Chondrocyte (in vitro differentiated cells): ENCODE data around the gene DLGAP3. TPM values are rescaled to one million over a fixed set of nuclear protein-coding genes. Genes with fewer than 3 reads are reported as not detected.

Experiments used
- DNase-seq: peaks from one replicate; pipeline ENCODE4 v3.0.0; 2021; ENCODE audit warnings: mixed read lengths, low spot score
- H3K27ac Mint-ChIP-seq: one replicate; pipeline ENCODE4 v1.8.0; 2021; ENCODE audit warnings: mild to moderate bottlenecking, moderate library complexity, mixed read lengths; ENCODE audit not compliant: unreplicated experiment
- H3K27me3 Mint-ChIP-seq: 2 replicates; pipeline ENCODE4 v1.8.0; 2021; ENCODE audit warnings: low read depth, mixed read lengths
- H3K36me3 Mint-ChIP-seq: 2 replicates; pipeline ENCODE4 v1.8.0; 2021; ENCODE audit warnings: low read depth, mixed read lengths
- H3K4me1 Mint-ChIP-seq: 2 replicates; pipeline ENCODE4 v1.8.0; 2021; ENCODE audit warnings: low read depth, mild to moderate bottlenecking, mixed read lengths
- H3K4me3 Mint-ChIP-seq: one replicate; pipeline ENCODE4 v1.8.0; 2021; ENCODE audit warnings: mild to moderate bottlenecking, moderate library complexity, mixed read lengths; ENCODE audit not compliant: unreplicated experiment
- H3K9me3 Mint-ChIP-seq: 2 replicates; pipeline ENCODE4 v1.8.0; 2021; ENCODE audit warnings: low read depth, mixed read lengths
- total RNA-seq: library from RNA; stranded (reverse); gene quantifications from 3 replicates; pipeline ENCODE4 v1.2.1, GENCODE V29; 2021
- TF ChIP-seq, protein P1 (sequence below): fragments of 200-600 bp; sonication (generic); IDR thresholded peaks from 2 replicates; pipeline ENCODE4 v1.5.0; 2021; ENCODE audit warnings: antibody characterized with exemption, mild to moderate bottlenecking, moderate library complexity

The DLGAP3 gene
- total RNA-seq, 1 donor from 2014 or later, result 0.22 TPM

DNA sequence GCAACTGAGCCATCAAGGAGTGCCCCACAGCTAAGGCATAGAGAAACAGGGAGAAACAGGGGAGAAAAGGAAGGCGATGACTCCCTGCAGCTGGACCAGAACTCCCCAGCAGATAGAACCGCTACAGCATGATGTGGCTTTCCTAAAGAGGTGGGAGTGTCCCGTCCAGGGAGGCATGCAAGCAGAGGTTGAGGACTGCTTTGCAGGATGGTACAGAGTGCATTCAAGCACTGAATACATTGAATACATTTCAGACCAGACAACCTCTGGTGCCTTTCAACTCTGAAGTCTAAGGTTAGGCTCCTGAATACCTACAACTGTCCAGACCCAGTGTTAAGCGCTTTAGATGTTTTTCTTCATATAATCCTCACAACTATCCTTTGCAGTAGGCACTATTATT is 13.3 kb downstream of the DLGAP3 start:
- DNase-seq, result no peak
- no peak overlapping the region for H3K27ac Mint-ChIP-seq
- TF ChIP-seq, protein P1, sequence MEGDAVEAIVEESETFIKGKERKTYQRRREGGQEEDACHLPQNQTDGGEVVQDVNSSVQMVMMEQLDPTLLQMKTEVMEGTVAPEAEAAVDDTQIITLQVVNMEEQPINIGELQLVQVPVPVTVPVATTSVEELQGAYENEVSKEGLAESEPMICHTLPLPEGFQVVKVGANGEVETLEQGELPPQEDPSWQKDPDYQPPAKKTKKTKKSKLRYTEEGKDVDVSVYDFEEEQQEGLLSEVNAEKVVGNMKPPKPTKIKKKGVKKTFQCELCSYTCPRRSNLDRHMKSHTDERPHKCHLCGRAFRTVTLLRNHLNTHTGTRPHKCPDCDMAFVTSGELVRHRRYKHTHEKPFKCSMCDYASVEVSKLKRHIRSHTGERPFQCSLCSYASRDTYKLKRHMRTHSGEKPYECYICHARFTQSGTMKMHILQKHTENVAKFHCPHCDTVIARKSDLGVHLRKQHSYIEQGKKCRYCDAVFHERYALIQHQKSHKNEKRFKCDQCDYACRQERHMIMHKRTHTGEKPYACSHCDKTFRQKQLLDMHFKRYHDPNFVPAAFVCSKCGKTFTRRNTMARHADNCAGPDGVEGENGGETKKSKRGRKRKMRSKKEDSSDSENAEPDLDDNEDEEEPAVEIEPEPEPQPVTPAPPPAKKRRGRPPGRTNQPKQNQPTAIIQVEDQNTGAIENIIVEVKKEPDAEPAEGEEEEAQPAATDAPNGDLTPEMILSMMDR, result no peak
- no peak overlapping the region for H3K4me3 Mint-ChIP-seq
- H3K9me3 Mint-ChIP-seq, result no peaks in the 10 kb centered on the region
- H3K4me1 Mint-ChIP-seq, result no peaks in the 10 kb centered on the region
- H3K36me3 Mint-ChIP-seq, result no peaks in the 10 kb centered on the region
- peaks cover 27% of the 10 kb centered on the region for H3K27me3 Mint-ChIP-seq

DNA sequence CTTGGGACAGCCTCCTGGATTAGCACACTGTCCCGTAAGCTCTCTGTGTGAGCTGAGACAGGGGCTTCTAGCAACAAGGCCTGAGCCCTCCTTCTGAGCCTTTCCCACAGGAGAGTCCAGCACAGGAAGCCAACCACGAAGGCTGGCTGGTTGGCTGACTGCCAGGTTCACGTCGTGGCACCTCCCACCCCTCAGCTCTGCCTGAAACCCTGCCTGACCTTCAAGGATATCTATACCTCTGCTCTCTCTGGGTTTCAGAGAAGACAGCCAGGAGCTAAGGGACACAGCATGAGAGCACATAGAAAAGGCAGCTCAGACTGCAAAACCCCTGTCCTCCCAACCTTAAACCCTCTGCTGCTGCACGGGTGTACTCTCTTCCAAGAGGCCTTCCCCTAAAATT is 13.9 kb downstream of the DLGAP3 start:
- TF ChIP-seq, protein P1, result no peak
- DNase-seq, result no peak
- Mint-ChIP-seq H3K9me3 (no peaks in the 10 kb centered on the region), H3K4me3 (no peak overlapping the region), H3K27me3 (peaks cover 23% of the 10 kb centered on the region), H3K4me1 (no peaks in the 10 kb centered on the region), H3K36me3 (no peaks in the 10 kb centered on the region), H3K27ac (no peak overlapping the region)

DNA sequence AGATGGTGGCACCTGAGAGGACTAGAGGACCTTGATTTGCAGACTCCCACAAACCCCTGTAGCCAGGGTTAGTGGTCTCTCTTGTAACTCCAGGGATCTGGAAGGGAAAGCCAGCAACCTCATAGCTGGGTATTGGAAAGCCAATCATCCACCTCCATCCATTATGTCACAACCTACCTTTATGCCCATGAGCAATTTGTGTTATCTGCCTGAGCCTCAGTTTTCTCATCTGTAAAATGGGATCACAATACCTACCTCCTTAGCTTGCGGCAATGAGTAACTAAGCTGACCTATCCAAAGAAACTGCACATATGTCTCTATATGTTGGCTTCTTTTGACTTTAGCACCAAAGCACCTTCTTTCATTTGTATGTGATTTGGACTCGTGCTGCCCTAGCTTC is 14.5 kb downstream of the DLGAP3 start:
- H3K9me3 Mint-ChIP-seq, result no peaks in the 10 kb centered on the region
- peaks cover 18% of the 10 kb centered on the region for H3K27me3 Mint-ChIP-seq
- TF ChIP-seq, protein P1, result no peak
- no peaks in the 10 kb centered on the region for H3K4me1 Mint-ChIP-seq
- no peak overlapping the region for H3K4me3 Mint-ChIP-seq
- H3K27ac Mint-ChIP-seq, result no peak overlapping the region
- H3K36me3 Mint-ChIP-seq, result no peaks in the 10 kb centered on the region
- DNase-seq, result no peak

DNA sequence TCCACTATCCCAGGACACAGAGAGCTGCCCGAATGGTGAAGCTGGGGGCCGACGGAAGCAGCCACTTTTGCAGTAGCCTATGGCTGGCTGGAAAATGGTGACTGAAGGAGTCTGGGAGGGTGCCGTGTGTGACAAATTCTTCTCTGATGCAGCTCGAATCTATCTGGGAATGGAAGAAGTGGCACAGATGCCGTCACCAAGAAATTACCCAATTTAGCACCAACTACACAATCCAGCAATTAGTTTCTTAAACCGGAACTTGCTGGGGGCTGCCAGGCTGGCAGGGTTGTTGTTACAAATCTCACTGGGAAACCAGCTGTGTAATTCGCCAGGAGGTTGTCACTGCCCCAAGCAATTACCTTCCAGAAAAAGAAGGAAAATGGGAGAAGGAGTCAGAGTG is 18.0 kb downstream of the DLGAP3 start:
- Mint-ChIP-seq H3K4me1 (no peaks in the 10 kb centered on the region), H3K36me3 (no peaks in the 10 kb centered on the region), H3K4me3 (no peak overlapping the region), H3K9me3 (no peaks in the 10 kb centered on the region), H3K27me3 (peaks cover 19% of the 10 kb centered on the region), H3K27ac (no peak overlapping the region)
- TF ChIP-seq, protein P1, result no peak
- DNase-seq, result no peak

DNA sequence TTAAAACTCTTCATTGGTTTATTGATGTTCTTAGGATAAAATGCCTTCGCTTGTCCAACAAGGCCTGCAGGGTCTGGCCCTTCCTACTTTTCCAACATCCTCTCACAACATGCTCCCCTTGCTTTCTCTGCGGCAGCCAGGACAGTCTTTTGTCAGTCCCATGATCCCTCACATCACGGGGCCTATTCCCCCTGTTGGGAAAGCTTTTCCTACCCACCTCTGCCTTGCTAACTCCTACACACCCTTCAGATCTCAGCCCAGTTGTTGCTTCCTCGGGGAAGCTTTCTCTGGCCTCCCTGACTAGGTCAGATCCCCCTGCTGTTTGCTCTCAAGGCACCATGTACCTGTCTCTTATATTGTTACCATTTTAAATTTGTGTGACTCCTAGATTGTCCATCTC is 19.0 kb downstream of the DLGAP3 start:
- H3K9me3 Mint-ChIP-seq, result no peaks in the 10 kb centered on the region
- no peaks in the 10 kb centered on the region for H3K4me1 Mint-ChIP-seq
- no peak overlapping the region for H3K27ac Mint-ChIP-seq
- H3K27me3 Mint-ChIP-seq, result peaks cover 17% of the 10 kb centered on the region
- DNase-seq, result no peak
- H3K36me3 Mint-ChIP-seq, result no peaks in the 10 kb centered on the region
- H3K4me3 Mint-ChIP-seq, result no peak overlapping the region
- TF ChIP-seq, protein P1, result no peak
